Heart right ventricle (tissue), 16 donors: ENCODE data around the gene AGPAT1. TPM values are rescaled to one million over a fixed set of nuclear protein-coding genes. Genes with fewer than 3 reads are reported as not detected.

Experiments used
- ATAC-seq, 8 donors: fragments of 200-7000 bp; cut with Tn5 transposase; one replicate each; pipeline ENCODE4 v1.9.1; 2020; ENCODE audit warnings: mild to moderate bottlenecking in 8 of 8, moderate library complexity in 8 of 8, moderate number of reproducible peaks in 1 of 8
- DNase-seq, 2 donors: peaks; one replicate each; pipeline ENCODE4 v3.0.0-alpha.2; 2020
- H3K27ac ChIP-seq, 10 donors: fragments of 200-600 bp; sonication (generic) in 2 of 10; one replicate each; pipeline versions ENCODE4 v1.5.0 to v1.8.0; 2020 to 2022; ENCODE audit warnings: mild to moderate bottlenecking in 3 of 10
- H3K27me3 ChIP-seq, 7 donors: fragments of 200-600 bp; one replicate each; pipeline ENCODE4 v1.8.0; 2021 to 2022; ENCODE audit warnings: mild to moderate bottlenecking in 2 of 7
- H3K36me3 ChIP-seq, 9 donors: fragments of 200-600 bp; sonication (generic) in 1 of 9; one replicate each; pipeline versions ENCODE4 v1.5.0 to v1.8.0; 2020 to 2022; ENCODE audit warnings: mild to moderate bottlenecking in 2 of 9
- H3K4me1 ChIP-seq, 9 donors: fragments of 200-600 bp; sonication (generic) in 1 of 9; one replicate each; pipeline versions ENCODE4 v1.5.0 to v1.8.0; 2020 to 2022; ENCODE audit warnings: mild to moderate bottlenecking in 4 of 9
- H3K4me3 ChIP-seq, 10 donors: fragments of 200-600 bp; sonication (generic) in 2 of 10; one replicate each; pipeline versions ENCODE4 v1.5.0 to v1.8.0; 2020 to 2022; ENCODE audit warnings: mild to moderate bottlenecking in 7 of 10, moderate library complexity in 2 of 10
- H3K9me3 ChIP-seq, 11 donors: fragments of 200-600 bp in 10 of 11; sonication (generic) in 2 of 11; one replicate each; pipeline versions ENCODE4 v1.5.0 to v1.8.0; 2013 to 2022; ENCODE audit warnings: mild to moderate bottlenecking in 2 of 11, control low read depth in 1 of 11, moderate library complexity in 1 of 11
- WGBS, 2 donors: extraction: QIAGEN DNeasy Blood & Tissue Kit; methylation state at CpG; one replicate each; pipeline ENCODE4 v1.1.7; 2013; ENCODE audit warnings: inconsistent platforms in 1 of 2; 5-methylcytosine and 5-hydroxymethylcytosine counted together
- intact Hi-C, 10 donors: fragments of 100-400 bp; cut with DNase I; formaldehyde crosslinking; loops; one replicate each; pipeline versions ENCODE4 v1.11.1 to v1.14.2; 2022
- polyA plus RNA-seq, 2 donors: library from polyadenylated mRNA; stranded (reverse); fragments of 200-250 nt; gene quantifications; one replicate each; pipeline ENCODE4 v1.2.3, GENCODE V29; 2013
- total RNA-seq, 10 donors: library from RNA; stranded (reverse); fragmentation: NEBNext Ultra II Directional in 3 of 10; extraction: Animal tissue kit (Norgen Biotek cat#: 25700) in 3 of 10; gene quantifications; one replicate each; pipeline versions ENCODE4 v1.2.1 to v1.2.4, GENCODE V29; 2021 to 2023
- TF ChIP-seq, protein P1 (sequence below), 9 donors: fragments of 200-600 bp; sonication (generic) in 2 of 9; IDR thresholded peaks; one replicate each; pipeline versions ENCODE4 v1.5.0 to v1.8.0; 2021 to 2022; ENCODE audit warnings: antibody characterized with exemption in 9 of 9, mild to moderate bottlenecking in 5 of 9, moderate library complexity in 1 of 9
- donor health status: Arrhythmogenic right ventricular cardiomyopathy.
- donor health status: ischemic (EF 13 %, LVEDD 7.1; RV severe dilation, severe dysfunction).
- donor health status: healthy with polysubstance abuse.
- donor health status: DM: no; HTN: yes; CAD: no.
- donor health status: DM: no; HTN: no; CAD: no.
- donor health status: ischemic (EF 25% LVEDD 6.9; RV normal size, moderate dysfunction).
- donor health status: ischemic (EF 25% LVEDD 5.7; RV mildly dilated, moderate dysfunction).
- donor health status: healthy.
- donor health status: DM: yes; HTN: yes; CAD: no.
- donor health status: Ischemic cardiomyopathy.
- donor health status: ischemic (EF 35%, LVEDD 5.7; RV mildly dilated, moderate dysfunction).
- donor health status: nonischemic (EF 11% LVEDD 7.7; RV severe dilation, severe dysfunction).
- donor health status: DM: yes; HTN: yes; CAD: no.
- donor health status: PGD.
- donor health status: ischemic (EF 29% LVEDD 5.4; RV normal size, mild dysfunction).
- donor health status: nonischemic (EF 23%, LVEDD 6.1; RV moderate dilation, normal function).

Gene AGPAT1
- total and polyA plus RNA-seq, 12 donors = 39.0 to 63.1 (median 49.1) TPM

DNA sequence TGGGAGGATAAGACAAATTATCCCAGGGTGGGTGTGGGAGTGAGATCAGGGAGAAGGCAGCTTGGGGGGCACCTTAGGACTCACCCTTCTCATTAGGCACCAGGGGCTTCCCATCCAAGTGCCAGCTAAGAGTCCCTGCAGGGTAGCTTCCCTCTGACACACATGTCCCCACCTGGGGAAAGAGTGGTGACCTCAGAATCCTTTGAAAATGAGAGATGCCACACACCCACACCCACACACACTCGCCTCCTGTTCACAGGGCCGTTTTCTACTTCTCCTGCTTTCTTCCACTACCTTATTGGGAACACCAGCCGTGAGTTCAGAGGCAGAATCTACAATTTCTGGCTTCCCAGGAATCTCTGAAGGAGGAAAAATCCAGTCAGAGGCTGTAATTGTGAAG is 7.1 kb upstream of the AGPAT1 start:
- no peaks in the 10 kb centered on the region for H3K27me3 ChIP-seq
- WGBS, 2 donors = 77 to 90% methylated on average over 3 of the region's 3 CpGs
- intact Hi-C loops = no loop called here
- peaks cover 0 to 72% (median 25%) of the 10 kb centered on the region in 9 donors for H3K36me3 ChIP-seq
- H3K4me3 ChIP-seq = no peak overlapping the region
- H3K9me3 ChIP-seq = no peaks in the 10 kb centered on the region
- DNase-seq (no peak), ATAC-seq (no peak)
- H3K4me1 ChIP-seq = peaks cover 16 to 91% (median 60%) of the 10 kb centered on the region in 9 donors
- peak overlapping the region; percentile 22 to 99 (median 66) for H3K27ac ChIP-seq
- TF ChIP-seq, protein P1, sequence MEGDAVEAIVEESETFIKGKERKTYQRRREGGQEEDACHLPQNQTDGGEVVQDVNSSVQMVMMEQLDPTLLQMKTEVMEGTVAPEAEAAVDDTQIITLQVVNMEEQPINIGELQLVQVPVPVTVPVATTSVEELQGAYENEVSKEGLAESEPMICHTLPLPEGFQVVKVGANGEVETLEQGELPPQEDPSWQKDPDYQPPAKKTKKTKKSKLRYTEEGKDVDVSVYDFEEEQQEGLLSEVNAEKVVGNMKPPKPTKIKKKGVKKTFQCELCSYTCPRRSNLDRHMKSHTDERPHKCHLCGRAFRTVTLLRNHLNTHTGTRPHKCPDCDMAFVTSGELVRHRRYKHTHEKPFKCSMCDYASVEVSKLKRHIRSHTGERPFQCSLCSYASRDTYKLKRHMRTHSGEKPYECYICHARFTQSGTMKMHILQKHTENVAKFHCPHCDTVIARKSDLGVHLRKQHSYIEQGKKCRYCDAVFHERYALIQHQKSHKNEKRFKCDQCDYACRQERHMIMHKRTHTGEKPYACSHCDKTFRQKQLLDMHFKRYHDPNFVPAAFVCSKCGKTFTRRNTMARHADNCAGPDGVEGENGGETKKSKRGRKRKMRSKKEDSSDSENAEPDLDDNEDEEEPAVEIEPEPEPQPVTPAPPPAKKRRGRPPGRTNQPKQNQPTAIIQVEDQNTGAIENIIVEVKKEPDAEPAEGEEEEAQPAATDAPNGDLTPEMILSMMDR (IDR thresholded peaks at IDR 0.05) = no peak

- H3K4me1 ChIP-seq = peaks cover 16 to 87% (median 59%) of the 10 kb centered on the region in 9 donors
- no peak for DNase-seq
- intact Hi-C loops = no loop called here
- H3K36me3 ChIP-seq = peaks cover 0 to 67% (median 20%) of the 10 kb centered on the region in 9 donors
- no peak overlapping the region for H3K4me3 ChIP-seq
- TF ChIP-seq, protein P1 (IDR thresholded peaks at IDR 0.05) = no peak
- ATAC-seq = no peak
- H3K9me3 ChIP-seq = no peaks in the 10 kb centered on the region
- H3K27me3 ChIP-seq = no peaks in the 10 kb centered on the region
- peak overlapping the region in 9 of 10 donors; percentile 19 to 99 (median 57) for H3K27ac ChIP-seq
- WGBS, 2 donors = 82 to 90% methylated on average over 10 of the region's 10 CpGs
These were observed 6.7 kb upstream of the AGPAT1 start for GRCh38 chr6:32182555-32182981.

DNA sequence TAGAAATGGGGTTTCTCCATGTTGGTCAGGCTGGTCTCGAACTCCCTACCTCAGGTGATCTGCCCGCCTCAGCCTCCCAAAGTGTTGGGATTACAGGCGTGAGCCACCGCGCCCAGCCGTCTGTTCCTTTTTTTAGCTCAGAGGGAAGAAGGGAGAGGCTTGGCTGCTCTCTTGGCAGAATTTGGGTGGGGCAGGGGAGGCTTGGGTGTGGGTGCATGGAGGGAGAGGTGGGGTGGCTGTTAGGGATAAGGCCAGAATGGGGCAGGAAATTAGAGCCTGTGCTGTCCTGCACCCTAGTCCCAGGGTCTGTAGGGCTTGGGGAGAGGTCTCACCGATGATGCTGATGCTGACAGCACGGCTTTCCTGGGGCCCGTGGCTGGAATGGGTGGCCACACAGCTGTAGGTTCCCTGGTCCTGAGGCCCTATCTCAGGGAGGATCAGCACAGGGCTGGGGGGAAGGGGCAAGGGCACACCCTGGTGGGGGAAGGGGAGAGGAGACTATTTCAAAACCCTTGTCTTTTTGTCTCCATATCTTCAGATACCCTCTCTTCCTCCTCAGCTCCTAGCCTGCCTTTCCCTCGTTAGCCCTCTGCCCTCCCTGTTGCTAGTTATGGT is 6.1 kb upstream of the AGPAT1 start:
- ATAC-seq = no peak
- Histone ChIP-seq H3K4me1 (peaks cover 16 to 83% (median 59%) of the 10 kb centered on the region in 9 donors), H3K9me3 (no peaks in the 10 kb centered on the region), H3K27ac (peak overlapping the region in 8 of 10 donors; percentile 19 to 99 (median 61)), H3K36me3 (peaks cover 0 to 62% (median 15%) of the 10 kb centered on the region in 9 donors), H3K4me3 (no peak overlapping the region), H3K27me3 (no peaks in the 10 kb centered on the region)
- WGBS, 2 donors = 70 to 87% methylated on average over 10 of the region's 10 CpGs
- intact Hi-C loops = no loop called here
- no peak for DNase-seq
- TF ChIP-seq, protein P1 (IDR thresholded peaks at IDR 0.05) = no peak

- intact Hi-C loops = no loop called here
- Histone ChIP-seq H3K36me3 (peaks cover 0 to 54% (median 11%) of the 10 kb centered on the region in 9 donors), H3K27me3 (no peaks in the 10 kb centered on the region), H3K4me3 (no peak overlapping the region), H3K4me1 (peaks cover 16 to 83% (median 58%) of the 10 kb centered on the region in 9 donors), H3K27ac (peak overlapping the region in 4 of 10 donors; percentile 5 to 99 (median 59)), H3K9me3 (no peaks in the 10 kb centered on the region)
- 85 to 90% methylated on average over 15 of the region's 15 CpGs for WGBS, 2 donors
- ATAC-seq = no peak
- no peak for DNase-seq
- TF ChIP-seq, protein P1 (IDR thresholded peaks at IDR 0.05) = no peak
These were observed 5.3 kb upstream of the AGPAT1 start for GRCh38 chr6:32181148-32181702.
